Retina (tissue), 1 donor: ENCODE measurements around the gene ITPR2.

ENCODE experiments used
- DNase-seq: peaks from one replicate; pipeline ENCODE4 v3.0.0-alpha.2; 2016

ITPR2 gene

DNA sequence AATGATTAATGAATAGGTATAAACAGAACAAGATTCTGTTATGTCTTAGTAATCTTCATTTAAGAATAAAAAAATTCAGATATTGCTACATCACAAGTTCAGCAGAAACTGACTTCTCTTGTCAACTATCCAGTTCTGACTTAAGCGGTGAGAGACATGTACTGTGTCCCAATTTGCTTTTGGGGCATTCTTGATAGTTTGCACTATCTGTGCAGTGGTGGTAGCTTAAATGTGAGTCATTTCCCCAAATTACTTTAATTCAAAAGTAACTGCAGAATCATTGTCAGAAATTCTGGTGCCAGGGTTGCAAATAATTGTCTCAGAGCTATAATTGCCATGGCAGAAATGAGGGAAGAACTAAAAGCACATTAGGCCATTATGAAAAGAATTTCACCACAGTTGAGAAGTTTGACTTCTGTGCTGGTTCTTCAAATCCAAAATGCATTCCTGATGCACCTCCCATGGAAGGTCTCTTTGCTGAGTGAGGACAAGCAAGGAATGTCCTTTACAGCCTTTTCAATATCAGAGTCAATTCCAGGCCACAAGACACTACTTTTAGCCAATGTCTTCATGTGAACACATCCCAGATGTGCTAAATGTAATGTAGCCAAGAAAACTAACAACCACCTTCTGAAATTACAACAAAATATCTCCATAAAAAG lies 332.9 kb downstream of the ITPR2 start:
- no peak for DNase-seq

GRCh38 chr12:26496170-26496569 lies 336.8 kb downstream of the ITPR2 start:
- no peak for DNase-seq

DNA sequence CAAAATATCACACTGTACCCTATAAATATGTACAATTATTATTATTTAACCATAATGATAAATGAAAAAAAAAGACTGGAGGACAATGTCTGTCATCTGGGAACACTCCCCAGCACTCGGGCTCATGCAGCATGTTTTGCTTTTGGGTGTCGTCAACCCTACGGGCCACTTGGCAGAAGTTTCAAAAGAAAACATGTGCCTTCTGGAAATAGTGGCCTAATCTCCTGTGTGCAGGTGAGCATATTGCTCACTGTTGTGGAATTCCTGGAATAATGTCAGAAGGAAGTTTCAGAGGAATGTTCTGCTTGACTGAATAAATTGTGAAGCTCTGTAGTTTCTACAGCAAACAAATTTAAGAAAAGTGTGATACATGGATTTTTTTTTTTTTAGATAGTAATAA lies 339.3 kb downstream of the ITPR2 start:
- no peak for DNase-seq

GRCh38 chr12:26492406-26492805 lies 340.6 kb downstream of the ITPR2 start:
- DNase-seq: no peak

DNA sequence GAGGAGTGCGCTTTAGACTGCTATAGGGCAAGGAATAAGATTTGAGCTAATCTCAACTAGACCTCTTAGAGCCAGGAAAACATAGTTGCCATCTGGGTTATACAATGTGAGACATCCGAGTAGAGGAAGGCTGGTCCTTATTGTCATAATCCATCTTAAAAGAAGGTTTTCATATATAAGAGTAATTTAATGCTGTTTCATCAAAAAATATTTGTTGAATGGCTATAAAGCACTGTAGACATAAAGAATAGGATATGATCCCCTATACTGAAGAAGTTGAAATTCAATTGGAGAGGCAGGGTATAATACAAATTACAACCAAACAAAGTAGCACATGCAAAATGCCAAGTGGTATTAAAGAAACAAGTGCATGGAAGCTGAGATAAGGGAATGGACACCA lies 343.1 kb downstream of the ITPR2 start:
- no peak for DNase-seq

DNA sequence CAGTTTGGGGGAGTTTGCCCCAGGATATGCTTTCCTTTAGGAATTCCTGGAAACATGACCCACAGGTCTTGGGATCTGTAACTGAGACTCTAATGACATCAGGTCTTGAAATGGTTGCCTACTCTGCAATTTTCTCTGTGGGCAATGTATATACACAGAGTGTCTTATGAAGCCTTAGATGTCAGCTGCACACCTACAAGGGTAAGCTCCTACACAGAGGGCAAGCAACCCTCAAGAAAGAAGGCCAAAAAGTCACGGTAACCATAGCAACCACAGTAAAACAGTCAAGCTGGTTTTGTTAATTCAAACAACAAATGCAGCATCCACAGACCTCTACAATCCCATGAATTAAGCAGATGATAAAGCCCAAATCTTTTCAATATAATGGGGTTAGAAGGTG lies 344.6 kb downstream of the ITPR2 start:
- DNase-seq: no peak

DNA sequence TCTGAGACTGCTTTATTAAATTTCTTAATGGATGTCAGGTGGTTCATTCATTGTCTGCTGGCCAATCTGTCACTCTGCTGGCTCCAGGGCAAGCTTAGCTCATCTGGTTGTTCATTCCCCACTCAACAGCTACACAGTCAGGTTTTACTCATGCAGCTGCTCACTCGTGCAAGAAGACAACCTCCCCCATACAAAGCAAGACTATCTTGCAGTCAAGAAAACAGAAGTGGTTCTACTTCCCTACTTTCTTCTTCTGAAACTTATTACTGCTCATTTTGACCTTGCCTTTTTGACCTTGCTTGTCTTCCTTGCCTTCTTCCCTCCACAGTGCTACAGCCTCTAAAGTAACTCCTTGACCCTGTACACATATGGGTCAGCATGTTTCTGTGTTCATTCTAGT lies 359.7 kb downstream of the ITPR2 start:
- DNase-seq: no peak

DNA sequence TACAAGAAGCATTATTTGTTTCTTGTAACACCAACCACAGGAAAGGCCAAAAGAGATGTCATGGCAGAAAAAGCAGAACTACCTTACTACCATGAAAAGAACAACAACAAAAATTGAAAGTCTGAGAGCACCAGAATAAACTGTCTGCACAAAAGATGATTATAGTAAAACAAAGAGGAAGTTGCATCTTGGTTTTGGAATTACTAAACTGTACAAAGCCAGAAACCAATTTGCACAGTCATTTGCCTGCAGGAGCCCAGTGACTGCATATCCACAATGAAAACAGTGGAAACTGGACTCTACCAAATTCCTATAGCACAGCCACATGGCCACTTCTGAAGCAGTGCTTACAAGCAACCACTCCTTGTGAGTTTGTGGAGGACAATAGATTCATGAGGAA lies 361.4 kb downstream of the ITPR2 start:
- no peak for DNase-seq

DNA sequence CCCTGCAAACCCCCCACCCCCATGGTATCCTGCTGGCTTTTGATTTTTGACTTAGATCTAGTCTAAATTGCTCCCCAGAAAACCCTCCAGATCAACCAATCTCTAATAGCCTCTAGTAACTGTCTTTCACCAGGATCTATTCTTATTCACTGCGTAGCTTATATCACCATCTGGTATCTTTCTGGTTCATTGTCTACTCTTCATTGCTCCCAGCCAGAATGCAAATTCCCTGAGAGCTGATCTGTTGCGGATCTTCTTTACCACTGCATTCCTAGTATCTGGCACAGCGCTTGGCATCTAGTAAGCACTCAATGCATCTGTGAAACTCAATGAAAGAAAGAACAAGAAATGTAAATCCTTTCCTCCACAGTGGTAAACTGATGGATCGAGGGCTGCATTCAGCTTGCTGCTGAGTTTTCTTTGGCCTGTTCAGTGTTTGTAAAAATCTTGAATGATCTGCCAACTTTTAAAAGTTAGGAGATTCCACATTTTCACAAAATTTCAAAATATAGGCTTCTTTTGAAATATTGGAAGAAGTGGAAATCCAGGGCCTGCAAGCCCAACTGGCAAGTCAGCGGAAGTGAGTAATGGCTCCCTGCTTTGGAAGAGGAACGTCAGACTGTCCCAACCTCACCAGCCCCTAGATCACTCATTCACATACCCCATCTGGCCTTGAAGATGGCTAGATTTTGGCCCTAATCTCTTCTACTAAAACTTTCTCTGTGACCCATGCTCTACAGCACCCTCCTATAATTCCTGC lies 363.4 kb downstream of the ITPR2 start:
- DNase-seq: no peak

GRCh38 chr12:26467351-26467750 lies 365.6 kb downstream of the ITPR2 start:
- DNase-seq: no peak

GRCh38 chr12:26466726-26467125 lies 366.3 kb downstream of the ITPR2 start:
- no peak for DNase-seq

- DNase-seq: no peak
Measured at GRCh38 chr12:26465419-26466097, 367.4 kb downstream of the ITPR2 start.

- DNase-seq: no peak
Measured at GRCh38 chr12:26461776-26462175, 371.2 kb downstream of the ITPR2 start.

DNA sequence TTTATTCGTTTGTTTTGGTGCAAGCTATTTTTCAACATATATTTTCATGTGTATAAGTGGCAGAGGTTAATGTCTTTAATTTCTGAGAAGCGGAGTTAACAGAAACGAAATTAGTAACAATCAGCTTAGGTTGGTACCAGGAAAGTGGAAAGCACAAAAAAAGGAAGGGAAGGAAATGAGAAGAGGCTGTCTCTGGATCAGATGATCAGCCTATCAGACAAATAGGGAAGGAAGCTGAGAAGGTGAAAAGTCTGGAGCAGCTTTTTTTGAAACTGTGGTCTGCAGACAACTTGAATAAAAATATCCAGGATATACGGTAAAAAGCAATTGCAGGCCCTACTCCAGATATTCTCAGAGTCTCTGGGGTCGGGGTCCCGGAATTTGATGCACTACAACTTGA lies 372.6 kb downstream of the ITPR2 start:
- no peak for DNase-seq

GRCh38 chr12:26455936-26456574 lies 376.9 kb downstream of the ITPR2 start:
- no peak for DNase-seq

DNA sequence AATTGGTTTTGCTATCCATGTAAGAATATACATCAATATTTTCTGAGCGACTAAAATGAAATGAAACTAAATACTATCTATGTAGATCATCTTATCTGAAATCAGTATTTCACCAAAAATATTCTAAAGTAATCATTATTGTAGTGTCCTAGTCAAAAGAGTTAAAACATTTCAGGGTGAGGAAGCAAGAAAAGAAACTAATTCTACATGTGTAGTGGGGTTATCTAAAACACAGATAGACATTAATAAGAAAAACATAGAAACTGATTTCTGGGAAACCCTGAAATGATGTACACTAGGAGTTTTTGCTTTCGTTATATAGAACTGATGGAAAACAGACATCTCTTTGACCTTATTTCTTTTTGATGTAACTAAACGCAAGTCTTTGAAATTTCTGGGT lies 379.7 kb downstream of the ITPR2 start:
- DNase-seq: no peak

GRCh38 chr12:26452511-26452910 lies 380.5 kb downstream of the ITPR2 start:
- no peak for DNase-seq

GRCh38 chr12:26451763-26452162 lies 381.2 kb downstream of the ITPR2 start:
- DNase-seq: no peak

GRCh38 chr12:26445909-26446308 lies 387.1 kb downstream of the ITPR2 start:
- no peak for DNase-seq

- DNase-seq: no peak
Measured at GRCh38 chr12:26443309-26443708, 389.7 kb downstream of the ITPR2 start.

- DNase-seq: no peak
Measured at GRCh38 chr12:26441434-26441833, 391.6 kb downstream of the ITPR2 start.

- no peak for DNase-seq
Measured at GRCh38 chr12:26435069-26435404, 398.0 kb downstream of the ITPR2 start.

- DNase-seq: no peak
Measured at GRCh38 chr12:26434299-26435068, 398.5 kb downstream of the ITPR2 start.
